HEK293 (cell line): ENCODE results near the gene PINLYP.
A peak's percentile ranks its signal among the peaks of the same experiment; 100 is the strongest.

Source experiments
- FEZF1 ChIP-seq: fragments of 450-650 bp; formaldehyde crosslinking; IDR thresholded peaks from 2 replicates; pipeline ENCODE4 v1.5.1; 2016; ENCODE audit warnings: missing biosample characterization, missing genetic modification characterization
- GLIS2 ChIP-seq: fragments of 450-650 bp; formaldehyde crosslinking; IDR thresholded peaks from 2 replicates; pipeline ENCODE4 v1.5.1; 2016; ENCODE audit warnings: missing biosample characterization, missing genetic modification characterization
- SP3 ChIP-seq: fragments of 450-650 bp; formaldehyde crosslinking; IDR thresholded peaks from 2 replicates; pipeline ENCODE4 v1.5.1; 2016; ENCODE audit warnings: missing biosample characterization, missing genetic modification characterization
- ZFP3 ChIP-seq: fragments of 450-650 bp; formaldehyde crosslinking; IDR thresholded peaks from 2 replicates; pipeline ENCODE4 v1.5.1; 2016; ENCODE audit warnings: low read depth, missing biosample characterization, missing genetic modification characterization
- ZIC2 ChIP-seq: fragments of 450-650 bp; formaldehyde crosslinking; IDR thresholded peaks from 2 replicates; pipeline ENCODE4 v1.5.1; 2016; ENCODE audit warnings: missing biosample characterization, missing genetic modification characterization
- ZNF133 ChIP-seq: fragments of 450-650 bp; formaldehyde crosslinking; IDR thresholded peaks from 2 replicates; pipeline ENCODE4 v1.5.1; 2016; ENCODE audit warnings: missing biosample characterization, missing genetic modification characterization
- ZNF221 ChIP-seq: fragments of 450-650 bp; formaldehyde crosslinking; IDR thresholded peaks from 2 replicates; pipeline ENCODE4 v1.5.1; 2017; ENCODE audit warnings: missing biosample characterization, missing genetic modification characterization, borderline replicate concordance
- ZNF311 ChIP-seq: fragments of 450-650 bp; formaldehyde crosslinking; IDR thresholded peaks from 2 replicates; pipeline ENCODE4 v1.5.1; 2017; ENCODE audit warnings: missing biosample characterization, missing genetic modification characterization, borderline replicate concordance
- ZNF404 ChIP-seq: fragments of 450-650 bp; formaldehyde crosslinking; IDR thresholded peaks from 2 replicates; pipeline ENCODE4 v1.5.1; 2017; ENCODE audit warnings: missing biosample characterization, missing genetic modification characterization
- ZNF501 ChIP-seq: fragments of 450-650 bp; formaldehyde crosslinking; IDR thresholded peaks from 2 replicates; pipeline ENCODE4 v1.5.1; 2016; ENCODE audit warnings: missing biosample characterization, missing genetic modification characterization
- ZNF626 ChIP-seq: fragments of 450-650 bp; sonication (Bioruptor Pico); formaldehyde crosslinking; IDR thresholded peaks from 2 replicates; pipeline ENCODE4 v1.5.1; 2018; ENCODE audit warnings: missing biosample characterization, missing genetic modification characterization, inconsistent platforms
- ZNF654 ChIP-seq: fragments of 450-650 bp; formaldehyde crosslinking; IDR thresholded peaks from 2 replicates; pipeline ENCODE4 v1.5.1; 2016; ENCODE audit warnings: low read depth, missing biosample characterization, missing genetic modification characterization
- TF ChIP-seq, protein P1 (sequence below): fragments of 450-650 bp; formaldehyde crosslinking; IDR thresholded peaks from 2 replicates; pipeline ENCODE4 v1.5.1; 2016; ENCODE audit warnings: missing biosample characterization, missing genetic modification characterization, borderline replicate concordance
- TF ChIP-seq, protein P2 (sequence below): fragments of 450-650 bp; formaldehyde crosslinking; IDR thresholded peaks from 2 replicates; pipeline ENCODE4 v1.5.1; 2016; ENCODE audit warnings: missing biosample characterization, missing genetic modification characterization, borderline replicate concordance
- TF ChIP-seq, protein P3 (sequence below): fragments of 450-650 bp; formaldehyde crosslinking; IDR thresholded peaks from 2 replicates; pipeline ENCODE4 v1.5.1; 2016; ENCODE audit warnings: missing biosample characterization, missing genetic modification characterization
- TF ChIP-seq, protein P4 (sequence below): fragments of 450-650 bp; formaldehyde crosslinking; IDR thresholded peaks from 2 replicates; pipeline ENCODE4 v1.5.1; 2016; ENCODE audit warnings: missing biosample characterization, missing genetic modification characterization
- TF ChIP-seq, protein P5 (sequence below): fragments of 450-650 bp; formaldehyde crosslinking; IDR thresholded peaks from 2 replicates; pipeline ENCODE4 v1.5.1; 2017; ENCODE audit warnings: missing biosample characterization, missing genetic modification characterization
- TF ChIP-seq, protein P6 (sequence below): fragments of 450-650 bp; IDR thresholded peaks from 2 replicates; pipeline ENCODE4 v1.5.1; 2018; ENCODE audit warnings: missing biosample characterization, missing genetic modification characterization
- TF ChIP-seq, protein P7 (sequence below): fragments of 450-650 bp; formaldehyde crosslinking; optimal IDR thresholded peaks from 2 replicates; pipeline ENCODE3; 2016; ENCODE audit warnings: missing biosample characterization, mild to moderate bottlenecking, missing genetic modification characterization
- TF ChIP-seq, protein P8 (sequence below): fragments of 450-650 bp; formaldehyde crosslinking; IDR thresholded peaks from 2 replicates; pipeline ENCODE4 v1.5.1; 2016; ENCODE audit warnings: missing biosample characterization, missing genetic modification characterization

Gene PINLYP

DNA sequence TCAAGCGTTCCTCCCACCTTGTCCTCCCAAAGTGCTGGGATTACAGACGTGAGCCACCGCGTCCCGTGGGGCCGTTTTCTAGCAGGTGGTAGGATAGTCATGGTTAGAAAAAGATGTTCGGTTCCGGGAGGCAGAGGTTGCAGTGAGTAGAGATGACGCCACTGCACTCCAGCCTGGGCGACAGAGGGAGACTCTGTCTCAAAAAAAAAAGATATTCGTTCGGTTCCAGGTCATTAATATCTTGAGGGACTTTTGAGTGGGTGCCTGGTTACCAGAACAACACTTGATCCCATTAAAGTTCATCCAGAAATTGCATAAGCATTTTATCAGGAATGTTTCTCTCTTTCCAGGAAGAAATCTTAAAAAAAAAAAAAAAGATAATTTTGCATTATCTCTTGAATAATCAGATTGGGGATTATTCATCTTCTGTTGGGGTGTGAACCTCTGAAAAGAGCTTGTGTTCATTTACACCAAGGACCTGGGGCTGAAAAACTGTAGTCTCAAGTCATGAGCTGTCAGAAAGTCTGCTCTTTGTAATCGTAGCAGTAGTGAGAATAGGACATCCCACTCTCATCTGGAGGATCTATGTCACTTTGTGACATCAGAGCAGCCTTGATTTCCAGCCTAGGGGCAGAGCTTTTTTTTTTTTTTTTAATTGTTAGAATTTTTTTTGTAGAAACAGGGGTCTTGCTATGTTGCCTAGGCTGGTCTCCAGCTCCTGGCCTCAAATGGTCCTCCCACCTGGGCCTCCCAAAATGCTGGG lies 47.6 kb upstream of the PINLYP start (continued):
- TF ChIP-seq, protein P1, sequence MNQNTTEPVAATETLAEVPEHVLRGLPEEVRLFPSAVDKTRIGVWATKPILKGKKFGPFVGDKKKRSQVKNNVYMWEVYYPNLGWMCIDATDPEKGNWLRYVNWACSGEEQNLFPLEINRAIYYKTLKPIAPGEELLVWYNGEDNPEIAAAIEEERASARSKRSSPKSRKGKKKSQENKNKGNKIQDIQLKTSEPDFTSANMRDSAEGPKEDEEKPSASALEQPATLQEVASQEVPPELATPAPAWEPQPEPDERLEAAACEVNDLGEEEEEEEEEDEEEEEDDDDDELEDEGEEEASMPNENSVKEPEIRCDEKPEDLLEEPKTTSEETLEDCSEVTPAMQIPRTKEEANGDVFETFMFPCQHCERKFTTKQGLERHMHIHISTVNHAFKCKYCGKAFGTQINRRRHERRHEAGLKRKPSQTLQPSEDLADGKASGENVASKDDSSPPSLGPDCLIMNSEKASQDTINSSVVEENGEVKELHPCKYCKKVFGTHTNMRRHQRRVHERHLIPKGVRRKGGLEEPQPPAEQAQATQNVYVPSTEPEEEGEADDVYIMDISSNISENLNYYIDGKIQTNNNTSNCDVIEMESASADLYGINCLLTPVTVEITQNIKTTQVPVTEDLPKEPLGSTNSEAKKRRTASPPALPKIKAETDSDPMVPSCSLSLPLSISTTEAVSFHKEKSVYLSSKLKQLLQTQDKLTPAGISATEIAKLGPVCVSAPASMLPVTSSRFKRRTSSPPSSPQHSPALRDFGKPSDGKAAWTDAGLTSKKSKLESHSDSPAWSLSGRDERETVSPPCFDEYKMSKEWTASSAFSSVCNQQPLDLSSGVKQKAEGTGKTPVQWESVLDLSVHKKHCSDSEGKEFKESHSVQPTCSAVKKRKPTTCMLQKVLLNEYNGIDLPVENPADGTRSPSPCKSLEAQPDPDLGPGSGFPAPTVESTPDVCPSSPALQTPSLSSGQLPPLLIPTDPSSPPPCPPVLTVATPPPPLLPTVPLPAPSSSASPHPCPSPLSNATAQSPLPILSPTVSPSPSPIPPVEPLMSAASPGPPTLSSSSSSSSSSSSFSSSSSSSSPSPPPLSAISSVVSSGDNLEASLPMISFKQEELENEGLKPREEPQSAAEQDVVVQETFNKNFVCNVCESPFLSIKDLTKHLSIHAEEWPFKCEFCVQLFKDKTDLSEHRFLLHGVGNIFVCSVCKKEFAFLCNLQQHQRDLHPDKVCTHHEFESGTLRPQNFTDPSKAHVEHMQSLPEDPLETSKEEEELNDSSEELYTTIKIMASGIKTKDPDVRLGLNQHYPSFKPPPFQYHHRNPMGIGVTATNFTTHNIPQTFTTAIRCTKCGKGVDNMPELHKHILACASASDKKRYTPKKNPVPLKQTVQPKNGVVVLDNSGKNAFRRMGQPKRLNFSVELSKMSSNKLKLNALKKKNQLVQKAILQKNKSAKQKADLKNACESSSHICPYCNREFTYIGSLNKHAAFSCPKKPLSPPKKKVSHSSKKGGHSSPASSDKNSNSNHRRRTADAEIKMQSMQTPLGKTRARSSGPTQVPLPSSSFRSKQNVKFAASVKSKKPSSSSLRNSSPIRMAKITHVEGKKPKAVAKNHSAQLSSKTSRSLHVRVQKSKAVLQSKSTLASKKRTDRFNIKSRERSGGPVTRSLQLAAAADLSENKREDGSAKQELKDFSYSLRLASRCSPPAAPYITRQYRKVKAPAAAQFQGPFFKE = no peak
- TF ChIP-seq ZIC2 (tag by site-specific recombination) = no peak
- TF ChIP-seq ZNF626 (tag by site-specific recombination) = no peak
- TF ChIP-seq ZNF501 = no peak
- TF ChIP-seq GLIS2 (tag by site-specific recombination) = peak; percentile 79
- 0 out of 2 replicates have a peak, but pooled peaks have one; percentile 3 for TF ChIP-seq FEZF1 (tag by site-specific recombination)
- TF ChIP-seq, protein P2, sequence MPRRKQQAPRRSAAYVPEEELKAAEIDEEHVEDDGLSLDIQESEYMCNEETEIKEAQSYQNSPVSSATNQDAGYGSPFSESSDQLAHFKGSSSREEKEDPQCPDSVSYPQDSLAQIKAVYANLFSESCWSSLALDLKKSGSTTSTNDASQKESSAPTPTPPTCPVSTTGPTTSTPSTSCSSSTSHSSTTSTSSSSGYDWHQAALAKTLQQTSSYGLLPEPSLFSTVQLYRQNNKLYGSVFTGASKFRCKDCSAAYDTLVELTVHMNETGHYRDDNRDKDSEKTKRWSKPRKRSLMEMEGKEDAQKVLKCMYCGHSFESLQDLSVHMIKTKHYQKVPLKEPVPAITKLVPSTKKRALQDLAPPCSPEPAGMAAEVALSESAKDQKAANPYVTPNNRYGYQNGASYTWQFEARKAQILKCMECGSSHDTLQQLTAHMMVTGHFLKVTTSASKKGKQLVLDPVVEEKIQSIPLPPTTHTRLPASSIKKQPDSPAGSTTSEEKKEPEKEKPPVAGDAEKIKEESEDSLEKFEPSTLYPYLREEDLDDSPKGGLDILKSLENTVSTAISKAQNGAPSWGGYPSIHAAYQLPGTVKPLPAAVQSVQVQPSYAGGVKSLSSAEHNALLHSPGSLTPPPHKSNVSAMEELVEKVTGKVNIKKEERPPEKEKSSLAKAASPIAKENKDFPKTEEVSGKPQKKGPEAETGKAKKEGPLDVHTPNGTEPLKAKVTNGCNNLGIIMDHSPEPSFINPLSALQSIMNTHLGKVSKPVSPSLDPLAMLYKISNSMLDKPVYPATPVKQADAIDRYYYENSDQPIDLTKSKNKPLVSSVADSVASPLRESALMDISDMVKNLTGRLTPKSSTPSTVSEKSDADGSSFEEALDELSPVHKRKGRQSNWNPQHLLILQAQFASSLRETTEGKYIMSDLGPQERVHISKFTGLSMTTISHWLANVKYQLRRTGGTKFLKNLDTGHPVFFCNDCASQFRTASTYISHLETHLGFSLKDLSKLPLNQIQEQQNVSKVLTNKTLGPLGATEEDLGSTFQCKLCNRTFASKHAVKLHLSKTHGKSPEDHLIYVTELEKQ (tag by site-specific recombination) = 0 out of 2 replicates have a peak, but pooled peaks have one; percentile 71
- TF ChIP-seq, protein P3, sequence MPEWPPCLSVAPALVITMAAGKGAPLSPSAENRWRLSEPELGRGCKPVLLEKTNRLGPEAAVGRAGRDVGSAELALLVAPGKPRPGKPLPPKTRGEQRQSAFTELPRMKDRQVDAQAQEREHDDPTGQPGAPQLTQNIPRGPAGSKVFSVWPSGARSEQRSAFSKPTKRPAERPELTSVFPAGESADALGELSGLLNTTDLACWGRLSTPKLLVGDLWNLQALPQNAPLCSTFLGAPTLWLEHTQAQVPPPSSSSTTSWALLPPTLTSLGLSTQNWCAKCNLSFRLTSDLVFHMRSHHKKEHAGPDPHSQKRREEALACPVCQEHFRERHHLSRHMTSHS = no peak
- TF ChIP-seq ZNF311 (tag by site-specific recombination) = no peak
- no peak for TF ChIP-seq ZNF133 (tag by site-specific recombination)
- no peak for TF ChIP-seq ZNF221
- TF ChIP-seq ZNF654 (tag by site-specific recombination) = peak; percentile 24
- TF ChIP-seq, protein P4, sequence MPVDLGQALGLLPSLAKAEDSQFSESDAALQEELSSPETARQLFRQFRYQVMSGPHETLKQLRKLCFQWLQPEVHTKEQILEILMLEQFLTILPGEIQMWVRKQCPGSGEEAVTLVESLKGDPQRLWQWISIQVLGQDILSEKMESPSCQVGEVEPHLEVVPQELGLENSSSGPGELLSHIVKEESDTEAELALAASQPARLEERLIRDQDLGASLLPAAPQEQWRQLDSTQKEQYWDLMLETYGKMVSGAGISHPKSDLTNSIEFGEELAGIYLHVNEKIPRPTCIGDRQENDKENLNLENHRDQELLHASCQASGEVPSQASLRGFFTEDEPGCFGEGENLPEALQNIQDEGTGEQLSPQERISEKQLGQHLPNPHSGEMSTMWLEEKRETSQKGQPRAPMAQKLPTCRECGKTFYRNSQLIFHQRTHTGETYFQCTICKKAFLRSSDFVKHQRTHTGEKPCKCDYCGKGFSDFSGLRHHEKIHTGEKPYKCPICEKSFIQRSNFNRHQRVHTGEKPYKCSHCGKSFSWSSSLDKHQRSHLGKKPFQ = peak; percentile 73
- TF ChIP-seq, protein P5, sequence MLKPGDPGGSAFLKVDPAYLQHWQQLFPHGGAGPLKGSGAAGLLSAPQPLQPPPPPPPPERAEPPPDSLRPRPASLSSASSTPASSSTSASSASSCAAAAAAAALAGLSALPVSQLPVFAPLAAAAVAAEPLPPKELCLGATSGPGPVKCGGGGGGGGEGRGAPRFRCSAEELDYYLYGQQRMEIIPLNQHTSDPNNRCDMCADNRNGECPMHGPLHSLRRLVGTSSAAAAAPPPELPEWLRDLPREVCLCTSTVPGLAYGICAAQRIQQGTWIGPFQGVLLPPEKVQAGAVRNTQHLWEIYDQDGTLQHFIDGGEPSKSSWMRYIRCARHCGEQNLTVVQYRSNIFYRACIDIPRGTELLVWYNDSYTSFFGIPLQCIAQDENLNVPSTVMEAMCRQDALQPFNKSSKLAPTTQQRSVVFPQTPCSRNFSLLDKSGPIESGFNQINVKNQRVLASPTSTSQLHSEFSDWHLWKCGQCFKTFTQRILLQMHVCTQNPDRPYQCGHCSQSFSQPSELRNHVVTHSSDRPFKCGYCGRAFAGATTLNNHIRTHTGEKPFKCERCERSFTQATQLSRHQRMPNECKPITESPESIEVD = peak; percentile 93
- TF ChIP-seq, protein P6, sequence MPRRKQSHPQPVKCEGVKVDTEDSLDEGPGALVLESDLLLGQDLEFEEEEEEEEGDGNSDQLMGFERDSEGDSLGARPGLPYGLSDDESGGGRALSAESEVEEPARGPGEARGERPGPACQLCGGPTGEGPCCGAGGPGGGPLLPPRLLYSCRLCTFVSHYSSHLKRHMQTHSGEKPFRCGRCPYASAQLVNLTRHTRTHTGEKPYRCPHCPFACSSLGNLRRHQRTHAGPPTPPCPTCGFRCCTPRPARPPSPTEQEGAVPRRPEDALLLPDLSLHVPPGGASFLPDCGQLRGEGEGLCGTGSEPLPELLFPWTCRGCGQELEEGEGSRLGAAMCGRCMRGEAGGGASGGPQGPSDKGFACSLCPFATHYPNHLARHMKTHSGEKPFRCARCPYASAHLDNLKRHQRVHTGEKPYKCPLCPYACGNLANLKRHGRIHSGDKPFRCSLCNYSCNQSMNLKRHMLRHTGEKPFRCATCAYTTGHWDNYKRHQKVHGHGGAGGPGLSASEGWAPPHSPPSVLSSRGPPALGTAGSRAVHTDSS (tag by site-specific recombination) = peak; percentile 40; the same call in 1 of the 2 replicates
- TF ChIP-seq, protein P7, sequence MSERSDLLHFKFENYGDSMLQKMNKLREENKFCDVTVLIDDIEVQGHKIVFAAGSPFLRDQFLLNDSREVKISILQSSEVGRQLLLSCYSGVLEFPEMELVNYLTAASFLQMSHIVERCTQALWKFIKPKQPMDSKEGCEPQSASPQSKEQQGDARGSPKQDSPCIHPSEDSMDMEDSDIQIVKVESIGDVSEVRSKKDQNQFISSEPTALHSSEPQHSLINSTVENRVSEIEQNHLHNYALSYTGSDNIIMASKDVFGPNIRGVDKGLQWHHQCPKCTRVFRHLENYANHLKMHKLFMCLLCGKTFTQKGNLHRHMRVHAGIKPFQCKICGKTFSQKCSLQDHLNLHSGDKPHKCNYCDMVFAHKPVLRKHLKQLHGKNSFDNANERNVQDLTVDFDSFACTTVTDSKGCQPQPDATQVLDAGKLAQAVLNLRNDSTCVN (tag by site-specific recombination) = no peak
- TF ChIP-seq SP3 (tag by site-specific recombination) = peak; percentile 31; the same call in 1 of the 2 replicates
- TF ChIP-seq ZNF404 (tag by site-specific recombination) = no peak
- TF ChIP-seq, protein P8, sequence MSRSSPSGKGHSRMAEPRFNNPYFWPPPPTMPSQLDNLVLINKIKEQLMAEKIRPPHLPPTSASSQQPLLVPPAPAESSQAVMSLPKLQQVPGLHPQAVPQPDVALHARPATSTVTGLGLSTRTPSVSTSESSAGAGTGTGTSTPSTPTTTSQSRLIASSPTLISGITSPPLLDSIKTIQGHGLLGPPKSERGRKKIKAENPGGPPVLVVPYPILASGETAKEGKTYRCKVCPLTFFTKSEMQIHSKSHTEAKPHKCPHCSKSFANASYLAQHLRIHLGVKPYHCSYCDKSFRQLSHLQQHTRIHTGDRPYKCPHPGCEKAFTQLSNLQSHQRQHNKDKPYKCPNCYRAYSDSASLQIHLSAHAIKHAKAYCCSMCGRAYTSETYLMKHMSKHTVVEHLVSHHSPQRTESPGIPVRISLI = peak; percentile 98
- TF ChIP-seq ZFP3 = no peak
